Mucosa of rectum (tissue), 2 donors: ENCODE measurements around the gene OR51E1.

Source experiments
- H3K27ac ChIP-seq, 2 donors: one replicate each; pipeline ENCODE4 v1.7.0; 2013; ENCODE audit warnings: inconsistent platforms in 2 of 2, low read depth in 2 of 2, low read length in 2 of 2
- H3K27me3 ChIP-seq, 2 donors: one replicate each; pipeline ENCODE4 v1.7.0; 2013; ENCODE audit warnings: low read length in 2 of 2; ENCODE audit not compliant: control insufficient read depth in 2 of 2, insufficient read depth in 2 of 2
- H3K36me3 ChIP-seq, 2 donors: one replicate each; pipeline ENCODE4 v1.7.0; 2013; ENCODE audit warnings: low read length in 2 of 2; ENCODE audit not compliant: control insufficient read depth in 2 of 2, insufficient read depth in 2 of 2
- H3K4me1 ChIP-seq, 2 donors: one replicate each; pipeline ENCODE4 v1.7.0; 2013; ENCODE audit warnings: low read length in 2 of 2, mild to moderate bottlenecking in 1 of 2; ENCODE audit not compliant: control insufficient read depth in 2 of 2, insufficient read depth in 2 of 2
- H3K4me3 ChIP-seq, 2 donors: one replicate each; pipeline ENCODE4 v1.7.0; 2013; ENCODE audit warnings: low read length in 2 of 2
- H3K9ac ChIP-seq, 2 donors: one replicate each; pipeline ENCODE4 v1.7.0; 2013; ENCODE audit warnings: low read length in 2 of 2, low read depth in 1 of 2, mild to moderate bottlenecking in 1 of 2
- H3K9me3 ChIP-seq, 2 donors: one replicate each; pipeline ENCODE4 v1.7.0; 2013; ENCODE audit warnings: low read length in 2 of 2; ENCODE audit not compliant: control insufficient read depth in 2 of 2
- donor health status: healthy.
- donor health status: Normal muscosa, but diverticular disease.

OR51E1 gene

GRCh38 chr11:4643682-4644081 lies at the start of gene OR51E1:
Gene OR51E1, plus strand, starts transcription at chr11:4643982. Its CDS starts 8,545 bp downstream, at chr11:4652527.
- no peak within 1 kb of the TSS for H3K9ac ChIP-seq
- H3K4me1 ChIP-seq: no peaks in the 10 kb centered on the region
- H3K36me3 ChIP-seq: no peaks in the 10 kb centered on the region
- H3K9me3 ChIP-seq: no peaks in the 10 kb centered on the region
- no peak within 1 kb of the TSS for H3K27ac ChIP-seq
- H3K4me3 ChIP-seq: no peak within 1 kb of the TSS
- no peaks in the 10 kb centered on the region for H3K27me3 ChIP-seq

- no peaks in the 10 kb centered on the region for H3K27me3 ChIP-seq
- peaks cover 37 to 44% of the 10 kb centered on the region in 2 donors for H3K36me3 ChIP-seq
- no peaks in the 10 kb centered on the region for H3K9me3 ChIP-seq
- no peak overlapping the region for H3K27ac ChIP-seq
- H3K4me1 ChIP-seq: peaks cover 3 to 7% of the 10 kb centered on the region in 2 donors
- H3K9ac ChIP-seq: no peak overlapping the region
- no peak overlapping the region for H3K4me3 ChIP-seq
These were observed 38.7 kb upstream of the OR51E1 start for GRCh38 chr11:4605057-4605456.

GRCh38 chr11:4606231-4607015 lies 37.4 kb upstream of the OR51E1 start:
- Histone ChIP-seq H3K4me3 (peak overlapping the region; percentile 81 to 86), H3K9me3 (no peaks in the 10 kb centered on the region), H3K4me1 (peaks cover 3 to 7% of the 10 kb centered on the region in 2 donors), H3K9ac (peak overlapping the region; percentile 8 to 76), H3K27ac (peak overlapping the region in 1 of 2 donors; percentile 18), H3K36me3 (peaks cover 25 to 31% of the 10 kb centered on the region in 2 donors), H3K27me3 (no peaks in the 10 kb centered on the region)

GRCh38 chr11:4607096-4607495 lies 36.7 kb upstream of the OR51E1 start:
- peak overlapping the region; percentile 81 to 86 for H3K4me3 ChIP-seq
- no peaks in the 10 kb centered on the region for H3K27me3 ChIP-seq
- peaks cover 3 to 7% of the 10 kb centered on the region in 2 donors for H3K4me1 ChIP-seq
- peak overlapping the region in 1 of 2 donors; percentile 18 for H3K27ac ChIP-seq
- peak overlapping the region; percentile 76 to 79 for H3K9ac ChIP-seq
- H3K36me3 ChIP-seq: peaks cover 18 to 24% of the 10 kb centered on the region in 2 donors
- H3K9me3 ChIP-seq: no peaks in the 10 kb centered on the region

GRCh38 chr11:4607781-4608666 lies 35.8 kb upstream of the OR51E1 start, which contains the start of gene TRIM68:
Gene TRIM68, minus strand, starts transcription at chr11:4608231. Its CDS starts 2,727 bp downstream, at chr11:4605504.
- Histone ChIP-seq H3K9ac (peak within 1 kb of the TSS; percentile 76 to 79), H3K9me3 (no peaks in the 10 kb centered on the region), H3K27ac (peak within 1 kb of the TSS; percentile 76 to 83), H3K4me1 (peaks cover 3 to 7% of the 10 kb centered on the region in 2 donors), H3K27me3 (no peaks in the 10 kb centered on the region), H3K4me3 (peak within 1 kb of the TSS; percentile 81 to 86), H3K36me3 (peaks cover 11 to 16% of the 10 kb centered on the region in 2 donors)

- H3K9ac ChIP-seq: no peak overlapping the region
- H3K27me3 ChIP-seq: no peaks in the 10 kb centered on the region
- H3K4me3 ChIP-seq: peak overlapping the region in 1 of 2 donors; percentile 39
- H3K27ac ChIP-seq: no peak overlapping the region
- no peaks in the 10 kb centered on the region for H3K36me3 ChIP-seq
- H3K9me3 ChIP-seq: no peaks in the 10 kb centered on the region
- peaks cover 3 to 7% of the 10 kb centered on the region in 2 donors for H3K4me1 ChIP-seq
These were observed 33.4 kb upstream of the OR51E1 start for GRCh38 chr11:4610258-4610935.

- H3K36me3 ChIP-seq: no peaks in the 10 kb centered on the region
- no peaks in the 10 kb centered on the region for H3K9me3 ChIP-seq
These were observed 31.8 kb upstream of the OR51E1 start for GRCh38 chr11:4611986-4612385.

GRCh38 chr11:4615856-4616444 lies 27.8 kb upstream of the OR51E1 start:
- H3K4me1 ChIP-seq: no peaks in the 10 kb centered on the region
- no peak overlapping the region for H3K27ac ChIP-seq
- no peaks in the 10 kb centered on the region for H3K27me3 ChIP-seq
- H3K36me3 ChIP-seq: no peaks in the 10 kb centered on the region
- no peak overlapping the region for H3K9ac ChIP-seq
- H3K4me3 ChIP-seq: no peak overlapping the region
- no peaks in the 10 kb centered on the region for H3K9me3 ChIP-seq

More at GRCh38 chr11:4611986-4612385, 31.8 kb upstream of the OR51E1 start:
- Histone ChIP-seq H3K4me3 (no peak overlapping the region), H3K27me3 (no peaks in the 10 kb centered on the region), H3K9ac (no peak overlapping the region), H3K27ac (no peak overlapping the region), H3K4me1 (peaks cover under 1 to 5% of the 10 kb centered on the region in 2 donors)

GRCh38 chr11:4619514-4619913 lies 24.3 kb upstream of the OR51E1 start:
- no peaks in the 10 kb centered on the region for H3K4me1 ChIP-seq
- no peak overlapping the region for H3K4me3 ChIP-seq
- H3K36me3 ChIP-seq: no peaks in the 10 kb centered on the region
- no peak overlapping the region for H3K9ac ChIP-seq
- H3K9me3 ChIP-seq: no peaks in the 10 kb centered on the region
- H3K27ac ChIP-seq: no peak overlapping the region
- no peaks in the 10 kb centered on the region for H3K27me3 ChIP-seq
